ENCODE measurements around the gene LDHAL6A.

The LDHAL6A gene

DNA sequence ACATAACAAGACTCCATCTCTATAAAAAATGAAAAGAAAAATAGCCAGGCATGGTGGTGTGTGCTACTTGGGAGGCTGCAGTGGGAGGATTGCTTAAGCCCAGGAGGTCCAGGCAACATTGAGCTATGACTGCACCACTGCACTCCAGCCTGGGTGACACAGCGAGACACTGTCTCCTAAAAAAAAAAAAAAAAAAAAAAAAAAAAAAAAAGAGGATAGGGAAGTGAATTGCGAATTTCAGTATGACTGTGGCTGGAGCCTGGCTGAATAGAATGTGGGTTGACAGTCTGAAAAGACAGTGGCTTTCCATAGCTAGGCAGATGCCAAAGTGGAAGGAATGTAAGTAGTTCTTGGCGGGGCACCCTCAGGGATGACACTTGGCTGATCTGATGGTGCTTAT lies 6.4 kb upstream of the LDHAL6A start:
- Histone ChIP-seq H3K36me3 (no peaks in the 10 kb centered on the region), H4K20me1 (no peaks in the 10 kb centered on the region), H3K27ac (no peak overlapping the region), H3K27me3 (no peaks in the 10 kb centered on the region), H3K4me3 (no peak overlapping the region), H3K4me2 (peak overlapping the region in 2 of 11 experiments; percentile 4 to 53; a peak in 4 of 22 replicates), H3K9me3 (replicated peaks in 1 of 11) (no peaks in the 10 kb centered on the region), H3K4me1 (peaks cover 0 to 11% (median 0%) of the 10 kb centered on the region in 10 experiments; a peak in 6 of 20 replicates), H3K9ac (no peak overlapping the region)
- no peak for TF ChIP-seq Cebpa-rat (IDR thresholded peaks at IDR 0.05)

- no peak overlapping the region for H3K4me3 ChIP-seq
- peaks cover 0 to 11% (median 0%) of the 10 kb centered on the region in 10 experiments; a peak in 6 of 20 replicates for H3K4me1 ChIP-seq
- H3K36me3 ChIP-seq: no peaks in the 10 kb centered on the region
- H3K9me3 ChIP-seq (replicated peaks in 1 of 11): peaks cover 0 to 10% (median 8%) of the 10 kb centered on the region in 11 experiments; a peak in 8 of 22 replicates
- no peak for TF ChIP-seq Cebpa-rat (IDR thresholded peaks at IDR 0.05)
- no peaks in the 10 kb centered on the region for H4K20me1 ChIP-seq
- H3K27me3 ChIP-seq: no peaks in the 10 kb centered on the region
- H3K9ac ChIP-seq: no peak overlapping the region
- H3K4me2 ChIP-seq: no peak overlapping the region
- H3K27ac ChIP-seq: no peak overlapping the region
These were observed 2.7 kb upstream of the LDHAL6A start for GRCh38 chr11:18452927-18453326.

GRCh38 chr11:18457450-18457849 lies 1.8 kb downstream of the LDHAL6A start:
- Histone ChIP-seq H3K27ac (no peak overlapping the region), H3K9ac (no peak overlapping the region), H3K4me3 (no peak overlapping the region), H4K20me1 (no peaks in the 10 kb centered on the region), H3K27me3 (no peaks in the 10 kb centered on the region), H3K36me3 (no peaks in the 10 kb centered on the region), H3K4me2 (no peak overlapping the region), H3K9me3 (replicated peaks in 1 of 11) (peaks cover 0 to 10% (median 8%) of the 10 kb centered on the region in 11 experiments; a peak in 8 of 22 replicates), H3K4me1 (no peaks in the 10 kb centered on the region)
- no peak for TF ChIP-seq Cebpa-rat (IDR thresholded peaks at IDR 0.05)

DNA sequence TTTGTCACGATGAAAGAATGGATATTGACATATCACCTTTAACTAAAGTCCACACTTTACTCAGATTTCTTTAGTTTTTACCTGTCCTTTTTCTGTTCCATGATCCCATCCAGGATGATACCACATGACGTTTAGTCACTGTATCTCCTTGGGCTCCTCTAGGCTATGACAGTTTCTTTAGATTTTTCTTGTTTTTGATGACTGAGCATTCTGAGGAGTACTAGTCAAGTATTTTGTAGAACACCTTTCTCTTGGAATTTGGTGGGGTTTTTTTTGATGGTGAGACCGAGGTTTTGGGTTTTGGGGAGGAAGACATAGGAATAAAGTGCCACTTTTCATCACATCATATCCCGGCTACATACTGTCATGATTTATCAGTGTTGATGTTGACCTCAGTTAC lies 4.0 kb downstream of the LDHAL6A start:
- Histone ChIP-seq H3K27me3 (no peaks in the 10 kb centered on the region), H3K9me3 (replicated peaks in 1 of 11) (peaks cover 0 to 10% (median 8%) of the 10 kb centered on the region in 11 experiments; a peak in 8 of 22 replicates), H3K27ac (no peak overlapping the region), H3K4me2 (no peak overlapping the region), H3K9ac (no peak overlapping the region), H3K4me1 (no peaks in the 10 kb centered on the region), H3K36me3 (no peaks in the 10 kb centered on the region), H3K4me3 (no peak overlapping the region), H4K20me1 (no peaks in the 10 kb centered on the region)
- TF ChIP-seq Cebpa-rat (IDR thresholded peaks at IDR 0.05): no peak

DNA sequence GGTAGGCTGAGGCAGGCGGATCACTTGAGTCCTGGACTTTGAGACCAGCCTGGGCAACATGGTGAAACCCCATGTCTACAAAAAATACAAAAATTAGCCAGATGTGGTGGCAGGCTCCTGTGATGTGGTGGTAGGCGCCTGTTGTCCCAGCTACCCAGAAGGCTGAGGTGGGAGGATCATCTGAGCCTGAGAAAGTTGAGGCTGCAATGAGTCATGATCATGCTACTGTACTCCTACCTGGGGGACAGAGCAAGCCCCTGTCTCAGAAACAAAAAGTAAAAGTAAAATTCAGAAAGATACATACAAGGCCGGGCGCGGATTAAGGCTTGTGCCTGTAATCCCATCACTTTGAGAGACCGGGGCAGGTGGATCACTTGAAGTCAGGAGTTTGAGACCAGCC lies 6.3 kb downstream of the LDHAL6A start:
- no peak overlapping the region for H3K4me3 ChIP-seq
- no peaks in the 10 kb centered on the region for H3K36me3 ChIP-seq
- no peak overlapping the region for H3K27ac ChIP-seq
- H3K9ac ChIP-seq: no peak overlapping the region
- no peaks in the 10 kb centered on the region for H3K9me3 ChIP-seq (replicated peaks in 1 of 11)
- no peaks in the 10 kb centered on the region for H3K27me3 ChIP-seq
- no peak overlapping the region for H3K4me2 ChIP-seq
- H3K4me1 ChIP-seq: no peaks in the 10 kb centered on the region
- TF ChIP-seq Cebpa-rat (IDR thresholded peaks at IDR 0.05): no peak
- no peaks in the 10 kb centered on the region for H4K20me1 ChIP-seq

DNA sequence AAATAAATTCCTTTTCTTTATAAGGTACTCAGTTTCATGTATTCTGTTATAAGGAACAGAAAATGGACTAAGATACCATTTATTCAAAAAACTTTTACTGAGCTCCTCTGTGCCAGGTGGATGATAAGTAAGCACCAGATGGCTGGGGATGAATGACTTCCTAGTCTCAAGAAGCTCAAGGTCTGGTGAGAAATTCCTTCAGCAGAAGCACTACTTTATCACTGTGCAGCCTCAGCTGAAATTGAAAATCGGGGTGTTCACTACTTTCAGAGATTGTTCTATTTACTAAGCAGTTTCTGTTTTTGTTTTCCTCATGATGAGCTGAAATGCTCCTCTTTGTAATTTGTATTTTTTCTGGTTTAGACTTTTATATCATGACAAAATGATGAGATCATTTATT lies 7.8 kb downstream of the LDHAL6A start:
- Histone ChIP-seq H4K20me1 (no peaks in the 10 kb centered on the region), H3K27me3 (no peaks in the 10 kb centered on the region), H3K36me3 (no peaks in the 10 kb centered on the region), H3K9me3 (replicated peaks in 1 of 11) (no peaks in the 10 kb centered on the region), H3K4me2 (no peak overlapping the region), H3K9ac (no peak overlapping the region), H3K27ac (no peak overlapping the region), H3K4me1 (no peaks in the 10 kb centered on the region), H3K4me3 (no peak overlapping the region)
- no peak for TF ChIP-seq Cebpa-rat (IDR thresholded peaks at IDR 0.05)

DNA sequence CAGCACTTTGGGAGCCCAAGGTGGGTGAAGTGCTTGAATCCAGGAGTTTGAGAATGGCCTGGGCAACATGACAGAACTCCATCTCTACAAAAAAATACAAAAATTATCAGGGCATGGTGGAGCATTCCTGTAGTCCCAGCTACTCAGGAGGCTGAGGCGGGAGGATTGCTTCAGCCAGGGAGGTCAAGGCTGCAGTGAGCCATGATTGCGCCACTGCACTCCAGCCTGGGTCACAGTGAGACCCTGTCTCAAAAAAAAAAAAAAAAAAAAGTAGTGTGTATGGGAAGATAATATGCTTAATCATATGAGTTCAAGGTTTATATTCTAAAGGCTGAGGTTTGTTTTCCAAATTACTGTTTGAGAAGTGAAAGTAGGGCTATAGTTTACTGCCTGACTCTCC lies 10.7 kb downstream of the LDHAL6A start:
- no peaks in the 10 kb centered on the region for H3K4me1 ChIP-seq
- no peak overlapping the region for H3K27ac ChIP-seq
- H4K20me1 ChIP-seq: no peaks in the 10 kb centered on the region
- H3K4me3 ChIP-seq: no peak overlapping the region
- no peak overlapping the region for H3K4me2 ChIP-seq
- no peaks in the 10 kb centered on the region for H3K27me3 ChIP-seq
- peaks cover 0 to 4% (median 0%) of the 10 kb centered on the region in 11 experiments; a peak in 1 of 22 replicates for H3K36me3 ChIP-seq
- no peak overlapping the region for H3K9ac ChIP-seq
- no peak for TF ChIP-seq Cebpa-rat (IDR thresholded peaks at IDR 0.05)
- no peaks in the 10 kb centered on the region for H3K9me3 ChIP-seq (replicated peaks in 1 of 11)

DNA sequence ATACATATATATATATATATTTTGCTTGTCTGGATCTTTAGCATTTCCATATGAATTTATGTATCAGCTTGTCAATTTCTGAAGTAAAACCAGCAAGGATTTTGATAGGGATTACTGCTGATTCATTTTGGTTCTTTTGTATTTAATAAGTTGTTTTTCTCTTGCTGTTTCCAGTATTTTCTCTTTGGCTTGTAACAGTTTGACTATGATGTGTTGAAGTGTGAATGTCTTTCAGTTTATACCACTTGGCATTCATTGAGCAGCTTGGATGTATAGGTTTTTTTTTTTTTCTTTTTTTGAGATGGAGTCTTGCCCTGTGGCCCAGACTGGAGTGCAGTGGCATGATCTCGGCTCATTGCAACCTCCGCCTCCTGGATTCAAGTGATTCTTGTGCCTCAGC lies 12.4 kb downstream of the LDHAL6A start:
- H3K4me1 ChIP-seq: no peaks in the 10 kb centered on the region
- H3K27me3 ChIP-seq: no peaks in the 10 kb centered on the region
- no peak overlapping the region for H3K27ac ChIP-seq
- no peak overlapping the region for H3K4me2 ChIP-seq
- H3K9me3 ChIP-seq (replicated peaks in 1 of 11): no peaks in the 10 kb centered on the region
- H4K20me1 ChIP-seq: no peaks in the 10 kb centered on the region
- no peak overlapping the region for H3K4me3 ChIP-seq
- no peak overlapping the region for H3K9ac ChIP-seq
- TF ChIP-seq Cebpa-rat (IDR thresholded peaks at IDR 0.05): no peak
- H3K36me3 ChIP-seq: peaks cover 0 to 10% (median 0%) of the 10 kb centered on the region in 11 experiments; a peak in 3 of 22 replicates

GRCh38 chr11:18468961-18469360 lies 13.3 kb downstream of the LDHAL6A start:
- Histone ChIP-seq H3K4me2 (no peak overlapping the region), H3K4me3 (no peak overlapping the region), H3K36me3 (peaks cover 0 to 19% (median 4%) of the 10 kb centered on the region in 11 experiments; a peak in 7 of 22 replicates), H3K27ac (no peak overlapping the region), H3K9ac (no peak overlapping the region), H3K27me3 (no peaks in the 10 kb centered on the region), H3K4me1 (no peaks in the 10 kb centered on the region), H4K20me1 (no peaks in the 10 kb centered on the region), H3K9me3 (replicated peaks in 1 of 11) (no peaks in the 10 kb centered on the region)
- TF ChIP-seq Cebpa-rat (IDR thresholded peaks at IDR 0.05): no peak

GRCh38 chr11:18471995-18472394 lies 16.3 kb downstream of the LDHAL6A start:
- no peak for TF ChIP-seq Cebpa-rat (IDR thresholded peaks at IDR 0.05)
- H3K9me3 ChIP-seq (replicated peaks in 1 of 11): no peaks in the 10 kb centered on the region

More at GRCh38 chr11:18471995-18472394, 16.3 kb downstream of the LDHAL6A start:
- H3K9ac ChIP-seq: no peak overlapping the region
- no peaks in the 10 kb centered on the region for H3K27me3 ChIP-seq
- H4K20me1 ChIP-seq: no peaks in the 10 kb centered on the region
- H3K4me1 ChIP-seq: peaks cover 0 to 11% (median 0%) of the 10 kb centered on the region in 10 experiments; a peak in 4 of 20 replicates
- peaks cover 16 to 46% (median 28%) of the 10 kb centered on the region in 11 experiments; a peak in 21 of 22 replicates for H3K36me3 ChIP-seq
- no peak overlapping the region for H3K4me3 ChIP-seq
- no peak overlapping the region for H3K27ac ChIP-seq
- no peak overlapping the region for H3K4me2 ChIP-seq
